GM11168 (cell line): ENCODE measurements around the gene UBR4.

Experiments
- in situ Hi-C: fragments of 300-500 bp; cut with MboI; formaldehyde crosslinking; loops from one replicate; pipeline ENCODE4 v1.12.0; 2022; ENCODE audit warnings: low sequenced_read_pairs; ENCODE audit not compliant: unreplicated experiment

UBR4 gene

DNA sequence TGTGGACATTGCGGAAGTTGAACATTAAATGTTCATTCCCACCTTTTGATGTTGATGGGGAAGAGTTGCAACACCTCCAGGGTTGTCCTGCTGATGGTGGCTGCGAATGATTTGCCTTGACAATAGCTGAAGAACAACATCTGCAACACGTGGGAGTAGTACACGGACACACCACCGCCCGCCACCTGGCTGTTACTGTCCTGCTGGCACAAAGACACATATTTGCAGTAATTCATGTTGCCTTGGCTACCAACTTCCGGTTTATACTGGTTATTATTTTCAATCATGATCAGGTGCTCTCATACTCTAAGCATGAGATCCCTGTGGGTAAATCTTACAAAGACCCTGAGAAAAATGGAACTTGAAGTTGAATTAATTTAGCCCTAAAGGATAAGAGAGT is 55.2 kb downstream of the UBR4 start:
- in situ Hi-C loops = no loop called here

DNA sequence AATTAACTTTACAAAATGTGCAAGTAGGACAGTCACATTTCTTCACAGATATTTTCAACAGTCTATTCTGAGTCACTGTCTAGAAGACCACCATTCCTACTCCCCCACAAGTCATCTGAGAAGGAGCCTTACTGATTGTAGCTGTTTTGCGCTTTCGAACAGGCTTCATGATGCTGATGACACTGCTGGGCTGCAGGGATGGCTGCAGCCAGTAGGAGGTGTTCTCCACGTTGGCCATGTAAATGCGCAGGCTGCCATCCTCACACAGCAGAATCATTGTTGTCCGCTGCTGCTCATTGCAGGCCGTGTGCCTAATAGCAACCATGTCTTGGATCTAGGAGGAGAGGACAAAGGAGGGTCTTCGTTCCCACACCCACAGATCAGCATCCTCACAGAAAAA is 56.9 kb downstream of the UBR4 start:
- in situ Hi-C loops = no loop called here

DNA sequence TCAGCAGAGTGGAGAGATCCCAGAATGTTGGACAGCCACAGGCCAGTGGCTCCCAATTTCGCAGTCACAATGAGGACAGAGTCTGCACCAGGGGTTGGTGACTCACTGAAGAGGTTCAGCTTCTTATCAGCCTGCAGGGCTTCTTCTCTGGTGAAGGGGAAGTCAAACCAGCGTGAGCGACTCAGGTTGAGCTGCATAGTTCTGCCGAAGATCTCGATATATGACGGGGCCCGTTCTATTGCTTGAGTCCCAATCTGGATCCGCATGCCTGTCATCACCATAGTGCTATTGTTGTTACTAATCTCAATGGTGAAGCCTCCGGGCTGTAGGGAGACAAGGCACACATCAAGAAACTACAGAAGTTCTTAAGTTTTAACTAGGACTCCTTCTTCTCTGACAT is 58.5 kb downstream of the UBR4 start:
- in situ Hi-C loops = no loop called here

DNA sequence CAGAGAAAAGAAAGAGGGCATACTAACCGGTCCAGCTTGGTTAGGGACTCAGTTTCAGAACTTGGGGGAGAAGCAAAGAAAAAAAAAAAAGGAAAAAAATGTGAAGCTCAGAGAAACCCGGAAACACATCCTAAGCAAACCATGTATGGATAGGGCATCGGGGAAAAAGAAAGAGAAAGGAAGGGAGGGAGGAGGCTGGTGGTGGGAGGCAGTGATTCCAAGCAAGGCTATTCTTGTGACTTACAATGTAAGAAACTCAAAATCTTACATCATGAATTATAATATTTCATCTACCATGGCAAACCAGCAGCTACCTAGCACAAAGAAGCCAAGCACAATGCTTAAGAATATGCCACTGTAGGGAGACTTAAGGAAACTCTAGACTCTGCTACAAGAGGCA is 60.3 kb downstream of the UBR4 start:
- in situ Hi-C loops = no loop called here

DNA sequence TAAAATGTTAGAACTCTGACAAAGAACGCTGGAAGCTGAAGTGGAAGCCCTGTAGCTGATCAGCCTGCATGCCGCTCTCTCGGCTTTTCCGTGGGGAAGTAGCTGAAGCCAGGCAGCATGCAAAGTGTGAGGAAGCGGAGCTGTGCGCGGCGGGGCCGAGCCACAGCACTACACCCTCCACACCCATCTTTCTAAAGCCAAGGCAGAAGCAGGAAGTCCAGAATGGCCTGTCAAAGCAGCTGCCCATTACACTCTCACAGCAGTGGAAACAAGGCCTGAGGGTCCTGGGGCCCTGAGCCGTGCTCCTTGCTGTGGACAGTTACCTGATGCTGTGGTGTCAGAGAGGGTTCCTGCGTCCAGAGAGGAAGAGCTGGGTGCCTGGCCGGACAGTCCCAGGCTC is 69.6 kb downstream of the UBR4 start:
- in situ Hi-C loops = no loop called here

DNA sequence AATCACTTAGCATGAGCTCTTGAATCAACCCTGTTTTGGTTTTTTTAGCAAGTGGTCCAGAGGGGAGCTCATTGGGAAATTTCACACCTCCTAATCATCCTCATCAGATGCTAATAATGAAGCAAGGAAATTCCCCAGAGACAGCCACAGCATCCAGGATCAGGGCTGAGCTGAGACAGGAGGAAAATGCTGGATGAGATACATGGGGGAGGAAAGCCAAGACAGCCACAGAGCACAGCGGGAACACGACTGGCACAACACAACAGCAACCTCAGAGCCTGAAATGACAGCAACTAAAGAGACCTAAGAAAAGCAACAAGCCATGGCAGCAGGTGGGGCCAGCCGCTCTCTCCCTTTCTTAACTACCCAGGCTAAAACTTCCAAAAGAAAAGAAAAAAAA is 70.4 kb downstream of the UBR4 start:
- in situ Hi-C loops = no loop called here

DNA sequence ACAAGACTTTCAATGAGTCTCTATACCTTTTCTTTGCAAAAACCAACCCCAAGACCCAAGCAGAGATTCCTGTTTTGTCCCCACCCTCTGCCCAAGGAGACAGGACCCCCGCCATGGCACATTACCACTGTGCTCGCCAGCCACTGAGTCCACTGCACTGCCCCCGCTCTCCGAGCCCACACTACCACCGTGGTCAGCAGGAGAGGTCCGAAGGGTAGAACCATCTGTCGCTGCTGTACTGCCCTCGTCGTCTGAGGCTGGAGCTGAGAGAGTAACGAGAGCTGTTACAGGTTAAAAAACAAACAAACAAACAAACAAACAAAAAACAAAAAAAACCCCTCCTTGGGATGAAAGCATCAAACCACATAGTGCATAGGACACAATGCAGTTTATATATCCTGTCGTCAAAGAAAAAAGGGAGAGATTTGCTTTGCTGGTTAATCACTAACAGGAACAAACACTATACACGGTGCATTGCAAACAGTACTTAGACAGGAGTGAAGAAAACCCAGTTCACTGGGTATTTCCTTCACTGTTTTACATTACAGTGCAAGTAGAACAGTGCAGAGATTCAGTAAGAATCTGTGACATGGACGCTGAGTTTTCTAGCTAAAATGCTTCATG is 71.0 kb downstream of the UBR4 start:
- in situ Hi-C loops = no loop called here

DNA sequence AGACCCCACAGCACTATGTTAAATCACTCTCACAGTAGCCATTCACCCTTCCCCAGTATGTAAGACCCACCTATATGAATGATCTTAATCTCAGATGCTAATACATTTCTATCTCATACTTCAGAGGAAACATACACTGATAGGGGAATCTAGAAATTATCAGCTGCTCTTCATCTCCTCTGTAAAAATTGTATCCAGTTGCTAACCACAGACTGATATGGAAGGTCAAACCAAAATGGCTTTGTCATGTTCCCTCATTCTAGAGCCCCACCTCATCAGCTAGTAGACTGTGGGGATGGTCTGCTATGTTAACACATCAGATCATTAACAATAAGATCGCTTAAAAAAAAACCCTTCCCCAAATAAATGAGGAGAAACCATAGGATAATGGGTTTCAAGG is 71.7 kb downstream of the UBR4 start:
- in situ Hi-C loops = no loop called here

DNA sequence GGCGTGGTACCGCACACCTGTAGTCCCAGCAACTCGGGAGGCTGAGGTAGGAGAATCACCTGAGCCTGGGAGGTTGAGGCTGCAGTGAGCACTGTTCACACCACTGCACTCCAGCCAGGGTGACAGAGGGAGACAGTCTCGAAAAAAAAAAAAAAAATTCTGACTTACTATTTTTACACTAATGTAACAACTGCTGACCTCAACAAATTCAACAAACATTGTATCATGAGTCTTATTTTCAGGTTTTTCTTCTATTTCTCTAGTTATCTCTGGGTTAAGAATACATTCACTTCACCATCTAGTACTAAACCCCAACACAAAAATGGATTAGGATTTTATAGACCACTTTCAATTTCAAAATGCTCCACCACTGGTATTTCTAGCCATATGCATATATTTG is 72.9 kb downstream of the UBR4 start:
- in situ Hi-C loops = no loop called here

DNA sequence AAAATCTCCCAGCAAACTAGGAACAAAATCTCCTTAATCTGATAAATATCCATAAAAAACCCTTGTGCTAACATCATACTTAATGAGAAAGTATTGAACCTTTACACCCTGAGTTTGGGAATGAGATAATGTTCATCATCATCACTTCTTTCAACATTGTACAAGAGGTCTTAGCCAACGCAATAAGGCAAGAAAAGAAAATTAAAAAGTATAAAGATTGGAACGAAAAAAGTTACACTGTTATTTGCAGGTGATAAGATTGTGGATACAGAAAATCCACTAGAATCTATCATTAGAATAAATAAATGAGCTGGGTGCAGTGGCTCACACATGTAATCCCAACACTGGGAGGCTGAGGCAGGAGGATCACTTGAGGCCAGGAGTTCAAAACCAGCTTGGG is 76.7 kb downstream of the UBR4 start:
- in situ Hi-C loops = no loop called here

DNA sequence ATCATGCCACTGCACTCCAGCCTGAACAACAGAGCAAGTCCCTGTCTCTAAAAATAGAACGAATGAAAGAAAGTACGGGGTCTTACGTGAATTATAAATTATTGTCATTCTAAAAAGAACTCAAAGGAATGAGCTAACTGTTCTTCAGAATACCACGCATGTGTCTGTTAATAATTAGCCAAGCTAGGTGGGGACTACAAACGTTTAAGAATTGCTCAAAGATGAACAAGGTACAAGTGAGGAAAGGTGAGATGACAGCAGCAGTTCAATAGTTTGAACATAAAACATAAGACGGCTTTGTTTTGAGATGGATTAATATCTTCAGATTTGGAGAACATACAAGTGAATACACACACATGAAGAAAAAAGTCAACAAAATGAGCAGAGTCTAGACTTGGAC is 79.6 kb downstream of the UBR4 start:
- in situ Hi-C loops = no loop called here

DNA sequence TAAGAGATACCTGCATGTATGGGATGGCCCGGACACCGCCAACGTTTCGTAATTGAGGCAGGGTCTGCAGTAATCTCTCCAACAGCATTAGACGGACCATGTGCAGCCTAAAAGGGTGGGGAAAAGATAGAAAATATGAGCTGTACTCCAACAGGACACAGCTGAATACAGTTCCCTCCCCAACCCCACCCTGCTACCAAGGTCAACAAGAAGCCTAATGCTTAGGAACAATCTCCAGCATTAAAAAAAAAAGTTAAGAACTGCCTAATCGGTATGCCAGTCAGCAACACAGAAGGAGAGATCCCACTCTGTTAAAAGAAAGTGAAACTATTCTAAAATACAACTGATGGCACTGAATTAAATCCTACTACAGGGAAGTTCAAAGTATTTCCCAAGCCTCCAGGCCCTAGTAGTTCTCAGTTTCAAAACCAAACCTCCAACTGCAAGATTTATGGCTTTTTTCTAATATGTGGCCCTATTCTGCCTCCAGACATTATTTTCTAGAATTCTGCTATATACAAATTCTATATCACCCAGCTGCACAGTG is 81.0 kb downstream of the UBR4 start:
- in situ Hi-C loops = no loop called here

DNA sequence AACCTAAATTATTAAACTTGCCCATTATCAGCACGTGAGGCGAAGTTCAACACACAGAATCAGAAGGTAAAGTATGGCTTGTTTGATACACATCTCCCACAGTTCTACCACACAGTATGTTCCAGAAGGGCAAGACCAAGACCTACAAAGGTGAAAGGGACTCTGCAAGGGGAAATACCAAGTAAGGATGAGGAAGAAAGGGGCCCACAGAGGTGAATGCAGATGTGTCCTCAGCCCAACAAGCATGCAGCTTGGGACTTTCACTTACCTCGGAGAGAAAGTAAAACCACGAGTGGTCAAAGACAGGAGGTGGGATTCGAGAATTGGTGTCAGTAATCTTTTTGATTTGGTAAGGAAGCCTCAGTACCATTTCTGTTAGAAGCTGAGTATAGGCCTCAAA is 85.8 kb downstream of the UBR4 start:
- in situ Hi-C loops = loop anchor here (25.0 kb wide), 1 partner anchor 212 kb away; the partner anchor contains the start of gene ALDH4A1

DNA sequence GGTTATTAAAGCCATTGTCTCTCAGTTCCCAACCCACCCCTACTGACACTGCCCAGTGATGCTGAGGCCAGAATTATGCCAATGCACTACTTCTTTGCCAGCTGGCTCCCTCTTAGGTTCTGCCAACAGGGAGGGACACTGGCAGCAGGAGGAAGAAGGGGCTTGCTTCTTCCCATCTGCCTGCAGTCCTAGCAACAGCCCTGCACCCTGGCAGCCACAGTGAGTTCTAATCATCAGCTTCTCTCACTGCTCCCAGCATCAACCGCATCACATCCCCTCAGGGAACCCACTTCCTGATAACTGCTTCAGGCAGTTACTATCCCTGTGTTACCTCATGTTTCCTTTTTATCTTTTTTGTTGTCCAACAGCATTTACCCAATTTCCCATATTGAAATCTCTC is 86.2 kb downstream of the UBR4 start:
- in situ Hi-C loops = loop anchor here (25.0 kb wide), 1 partner anchor 212 kb away; the partner anchor contains the start of gene ALDH4A1

DNA sequence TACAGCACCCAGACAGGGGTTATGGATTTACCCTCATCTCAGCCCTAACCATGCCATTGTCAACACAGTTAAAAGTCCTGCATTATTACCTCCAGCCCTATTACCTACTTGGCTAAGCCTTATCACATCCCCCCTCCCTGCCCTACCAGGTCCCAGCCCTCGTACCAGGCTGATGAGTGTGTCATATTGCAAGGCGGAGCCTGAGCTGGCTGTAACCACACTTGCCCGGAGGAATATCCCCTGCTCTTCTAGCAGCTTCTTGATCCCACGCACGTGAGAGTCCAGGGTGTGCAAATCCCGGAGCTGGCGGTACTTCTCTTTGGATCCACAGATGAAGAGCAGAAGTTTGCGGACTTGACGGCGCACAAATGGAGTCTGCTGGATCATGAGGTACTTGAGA is 87.4 kb downstream of the UBR4 start:
- in situ Hi-C loops = loop anchor here (25.0 kb wide), 1 partner anchor 210 kb away; the partner anchor contains the start of gene ALDH4A1

DNA sequence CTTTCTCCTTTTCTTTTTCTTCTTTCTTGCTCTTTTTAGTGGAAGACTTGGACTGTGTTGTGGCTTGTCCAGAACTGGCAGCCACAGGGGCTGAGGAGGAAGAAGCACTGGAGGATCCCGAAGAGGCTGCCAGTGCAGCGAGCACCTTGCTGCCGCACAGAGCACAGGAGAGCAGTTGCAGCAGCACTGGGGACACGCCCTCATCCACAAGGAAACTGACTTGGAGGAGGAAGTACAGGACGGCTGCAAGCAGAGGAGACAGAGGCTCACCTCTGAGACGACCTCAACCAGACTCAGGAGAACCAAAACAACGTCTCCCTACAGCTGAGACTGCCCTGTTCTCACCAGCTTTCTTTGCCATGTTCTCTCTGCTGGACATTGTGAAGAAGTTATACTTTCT is 88.9 kb downstream of the UBR4 start:
- in situ Hi-C loops = loop anchor here (25.0 kb wide), 1 partner anchor 209 kb away; the partner anchor contains the start of gene ALDH4A1

DNA sequence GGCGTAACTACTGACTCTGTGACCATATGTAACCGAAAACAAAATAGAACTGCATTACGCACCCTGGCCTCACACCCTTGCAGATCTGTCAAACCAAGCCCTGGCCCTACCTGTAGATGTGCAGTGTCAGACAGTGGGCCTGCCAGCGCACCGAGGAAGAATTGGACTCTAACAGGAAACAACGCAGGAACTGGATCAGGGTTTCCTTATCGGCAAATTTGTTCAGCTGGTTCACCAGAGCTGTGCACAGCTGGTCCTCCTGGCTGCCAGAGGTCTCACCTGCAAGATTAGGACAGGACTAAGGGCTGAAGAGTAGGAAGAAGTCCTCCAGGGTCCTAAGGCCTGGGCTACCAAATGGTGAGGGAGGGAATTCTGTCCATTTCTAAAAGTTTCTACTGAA is 90.0 kb downstream of the UBR4 start:
- in situ Hi-C loops = loop anchor here (25.0 kb wide), 1 partner anchor 208 kb away; the partner anchor contains the start of gene ALDH4A1

DNA sequence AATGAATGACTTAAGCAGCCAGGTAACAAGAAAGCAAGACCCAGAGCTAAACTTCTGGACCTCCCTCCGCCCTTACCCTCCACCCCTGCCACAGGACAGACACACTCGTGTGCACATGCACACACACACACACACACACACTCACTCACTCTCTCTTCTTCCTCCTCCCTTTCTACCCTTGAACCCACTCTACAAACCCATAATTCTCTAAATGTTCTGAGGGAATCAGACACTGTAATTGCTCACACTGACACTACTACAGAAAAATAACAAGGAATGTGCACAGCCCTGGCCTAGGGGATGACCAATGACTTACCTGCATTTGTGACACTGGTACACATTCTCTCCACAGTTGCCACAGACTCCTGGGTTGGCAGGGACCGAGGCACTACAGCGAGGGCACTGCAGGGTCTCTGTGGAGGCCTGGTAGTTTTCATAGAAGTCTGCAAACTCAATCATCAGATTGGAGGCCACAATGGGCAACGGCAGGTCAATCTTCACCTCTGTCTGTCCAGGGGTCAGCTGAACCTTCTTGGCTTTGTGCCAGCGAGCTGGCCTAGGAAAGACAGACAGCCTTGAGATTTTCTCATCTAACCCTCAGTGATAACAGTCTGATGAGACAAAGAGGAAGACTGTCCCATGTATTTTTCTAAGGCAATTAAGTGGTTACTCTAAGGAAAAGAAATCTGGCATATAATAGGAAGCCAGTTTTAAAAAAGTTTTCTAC is 94.8 kb downstream of the UBR4 start:
- in situ Hi-C loops = loop anchor here (25.0 kb wide), 1 partner anchor 203 kb away; the partner anchor contains the start of gene ALDH4A1

DNA sequence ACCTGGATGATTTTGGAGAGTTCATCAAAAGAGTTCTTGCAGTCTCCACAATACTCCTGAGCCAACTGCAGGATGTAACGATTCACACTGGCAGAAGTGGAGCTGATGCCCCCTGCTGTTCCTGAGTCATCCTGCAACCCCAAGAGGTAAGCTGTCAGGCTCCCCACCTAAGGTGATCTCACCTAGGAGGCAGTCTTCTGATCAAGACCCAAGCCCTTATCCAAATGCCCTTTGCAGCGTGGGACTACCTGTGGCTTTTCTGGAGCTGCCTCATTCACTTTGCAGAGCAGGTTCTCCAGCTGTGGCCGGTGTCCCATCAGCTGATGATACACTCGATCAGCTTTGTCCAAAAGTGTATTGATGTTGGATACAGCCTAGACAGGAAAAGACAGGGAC is 96.4 kb downstream of the UBR4 start:
- in situ Hi-C loops = loop anchor here (25.0 kb wide), 1 partner anchor 201 kb away; the partner anchor contains the start of gene ALDH4A1

DNA sequence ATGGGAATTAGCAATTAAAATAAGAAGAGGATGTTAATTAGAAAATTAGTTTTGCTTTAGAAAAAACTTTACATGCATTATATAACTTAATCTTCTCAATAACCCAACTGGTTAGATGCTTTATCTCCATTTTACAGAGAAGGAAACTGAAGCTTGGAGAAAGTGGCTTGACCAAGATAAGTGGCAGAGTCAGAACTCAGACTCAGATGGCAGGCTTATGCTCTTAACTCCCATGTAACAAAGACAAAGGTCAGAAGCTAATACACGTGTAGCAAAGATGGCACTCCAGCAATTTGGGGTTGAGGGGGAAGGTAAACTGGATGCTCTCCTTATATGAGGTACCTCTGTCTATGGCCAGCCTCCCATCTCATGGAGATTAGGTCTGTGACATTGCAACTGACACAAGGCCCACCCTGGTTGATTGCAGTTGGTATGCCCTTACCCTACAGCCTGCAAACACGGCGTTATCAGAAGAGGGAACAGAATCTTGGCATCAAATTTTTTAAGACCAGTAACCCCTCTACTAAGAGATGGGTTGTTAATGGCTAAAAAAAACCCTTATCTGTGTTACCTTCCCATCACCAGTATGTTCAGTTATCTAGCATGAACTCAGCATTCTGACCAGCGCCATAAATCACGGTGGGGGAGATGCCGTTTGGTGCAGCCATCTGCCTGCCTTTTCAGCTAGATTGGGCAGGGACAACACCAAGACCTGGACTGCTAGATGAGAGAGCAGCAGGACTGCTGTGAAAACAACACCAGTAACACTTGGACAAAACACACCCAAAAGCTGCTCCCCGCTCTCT is 97.0 kb downstream of the UBR4 start:
- in situ Hi-C loops = loop anchor here (25.0 kb wide), 1 partner anchor 201 kb away; the partner anchor contains the start of gene ALDH4A1
